Measurements from ENCODE around the gene TAF9. TPM values are rescaled to one million over a fixed set of nuclear protein-coding genes. Genes with fewer than 3 reads are reported as not detected.
A peak's percentile ranks its signal among the peaks of the same experiment; 100 is the strongest.

TAF9 gene
- total RNA-seq (10 to 100 TPM in 2 of 5 donors, 1 to 10 TPM in 3; 1.2 to 54.2 (median 8.5) TPM), polyA plus RNA-seq (10 to 100 TPM; 52.5 to 77.9 (median 64.4) TPM)
- long read RNA-seq, donor 1, transcript TAF9-201 (3 exons, 1,283 nt), result major isoform, 8 of 30 reads
- long read RNA-seq, donor 1, partial matches to known transcripts, result 18 of 30 reads
- long read RNA-seq, donor 1, other reads (novel, unspliced or antisense), result 0 of 30 reads
- long read RNA-seq, donor 2, transcript TAF9-201 (3 exons, 1,283 nt), result major isoform, 12 of 18 reads
- long read RNA-seq, donor 2, partial matches to known transcripts, result 0 of 18 reads
- long read RNA-seq, donor 2, other reads (novel, unspliced or antisense), result 0 of 18 reads
- long read RNA-seq, donor 3, transcript TAF9-201 (3 exons, 1,283 nt), result major isoform, 13 of 16 reads
- long read RNA-seq, donor 3, partial matches to known transcripts, result 0 of 16 reads
- long read RNA-seq, donor 3, other reads (novel, unspliced or antisense), result 0 of 16 reads
- long read RNA-seq, donor 4, partial matches to known transcripts, result 0 of 2 reads
- long read RNA-seq, donor 4, other reads (novel, unspliced or antisense), result 0 of 2 reads
- long read RNA-seq, donor 5, transcript TAF9-201 (3 exons, 1,283 nt), result major isoform, 26 of 52 reads
- long read RNA-seq, donor 5, partial matches to known transcripts, result 23 of 52 reads
- long read RNA-seq, donor 5, other reads (novel, unspliced or antisense), result 0 of 52 reads
- long read RNA-seq, donor 6, transcript TAF9-205 (2 exons, 1,331 nt), result minor isoform, 6 of 76 reads
- long read RNA-seq, donor 6, transcript TAF9-201 (3 exons, 1,283 nt), result major isoform, 58 of 76 reads
- long read RNA-seq, donor 6, partial matches to known transcripts, result 6 of 76 reads
- long read RNA-seq, donor 6, other reads (novel, unspliced or antisense), result 0 of 76 reads
- long read RNA-seq, donor 7, transcript TAF9-201 (3 exons, 1,283 nt), result major isoform, 29 of 38 reads
- long read RNA-seq, donor 7, transcript TAF9-205 (2 exons, 1,331 nt), result minor isoform, 6 of 38 reads
- long read RNA-seq, donor 7, partial matches to known transcripts, result 0 of 38 reads
- long read RNA-seq, donor 7, other reads (novel, unspliced or antisense), result 0 of 38 reads
- long read RNA-seq, donor 8, transcript TAF9-201 (3 exons, 1,283 nt), result major isoform, 20 of 24 reads
- long read RNA-seq, donor 8, partial matches to known transcripts, result 0 of 24 reads
- long read RNA-seq, donor 8, other reads (novel, unspliced or antisense), result 0 of 24 reads
- long read RNA-seq, donor 9, transcript TAF9-201 (3 exons, 1,283 nt), result major isoform, 22 of 25 reads
- long read RNA-seq, donor 9, partial matches to known transcripts, result 0 of 25 reads
- long read RNA-seq, donor 9, other reads (novel, unspliced or antisense), result 0 of 25 reads
- long read RNA-seq, donor 10, transcript TAF9-201 (3 exons, 1,283 nt), result major isoform, 14 of 27 reads
- long read RNA-seq, donor 10, partial matches to known transcripts, result 12 of 27 reads
- long read RNA-seq, donor 10, other reads (novel, unspliced or antisense), result 0 of 27 reads

GRCh38 chr5:69369340-69370121, at the start of gene TAF9, which contains the start of the genes AK6 and RAD17:
TAF9 (minus strand) TSS chr5:69369520; CDS start chr5:69365737, 3,783 bp downstream.
AK6 (minus strand) TSS chr5:69369520; CDS start chr5:69369490, 30 bp downstream.
RAD17 (plus strand) TSS chr5:69369818; CDS start chr5:69372209, 2,391 bp downstream.
- Histone ChIP-seq H3K9me3 (no peaks in the 10 kb centered on the region), H3K4me3 (peak within 1 kb of the TSS; percentile 64 to 95 (median 76)), H3K27ac (peak within 1 kb of the TSS; percentile 94 to 100 (median 95)), H3K36me3 (peaks cover 8 to 32% (median 31%) of the 10 kb centered on the region in 4 donors), H3K27me3 (no peaks in the 10 kb centered on the region), H3K4me1 (peaks cover 10 to 53% (median 34%) of the 10 kb centered on the region in 4 donors)
- intact Hi-C loops (cut with DNase I; ENCODE audit: low total_unique reads), result loop anchor here (10.0 kb wide), 1 partner anchor 275 kb away; the partner anchor contains the start of gene SLC30A5
- 0 to 1% (median 0%) methylated on average over 25 to 66 of the region's 66 CpGs for WGBS, 5 donors
- DNase-seq, result peak; percentile 93 to 98
- TF ChIP-seq EP300 (IDR thresholded peaks at IDR 0.05) (no peak), POLR2A (IDR thresholded peaks at IDR 0.05) (peak in 1 of 4 donors; percentile 19), CTCF (IDR thresholded peaks at IDR 0.05) (no peak), POLR2AphosphoS5 (IDR thresholded peaks at IDR 0.05) (peak; percentile 71 to 83 (median 81))

GRCh38 chr5:69418554-69418953, 49.2 kb upstream of the TAF9 start:
- Histone ChIP-seq H3K36me3 (peaks cover 0 to 26% (median 16%) of the 10 kb centered on the region in 4 donors), H3K27ac (peak overlapping the region in 1 of 5 donors; percentile 20), H3K4me3 (no peak overlapping the region), H3K27me3 (no peaks in the 10 kb centered on the region), H3K4me1 (peaks cover 0 to 8% (median 4%) of the 10 kb centered on the region in 4 donors), H3K9me3 (no peaks in the 10 kb centered on the region)
- intact Hi-C loops (cut with DNase I; ENCODE audit: low total_unique reads), result no loop called here
- TF ChIP-seq POLR2A (IDR thresholded peaks at IDR 0.05) (no peak), CTCF (IDR thresholded peaks at IDR 0.05) (no peak), POLR2AphosphoS5 (IDR thresholded peaks at IDR 0.05) (no peak), EP300 (IDR thresholded peaks at IDR 0.05) (no peak)
- no peak for DNase-seq
- 89 to 97% (median 91%) methylated on average over 3 of the region's 3 CpGs for WGBS, 5 donors

- Histone ChIP-seq H3K9me3 (no peaks in the 10 kb centered on the region), H3K27ac (peak overlapping the region in 3 of 5 donors; percentile 85 to 96 (median 91)), H3K4me3 (peak overlapping the region in 2 of 4 donors; percentile 66 to 70), H3K36me3 (peaks cover 0 to 43% (median 31%) of the 10 kb centered on the region in 4 donors), H3K27me3 (no peaks in the 10 kb centered on the region), H3K4me1 (peaks cover 0 to 8% (median 4%) of the 10 kb centered on the region in 4 donors)
- no peak for DNase-seq
- no peak for TF ChIP-seq POLR2AphosphoS5 (IDR thresholded peaks at IDR 0.05)
- TF ChIP-seq POLR2A (IDR thresholded peaks at IDR 0.05), result no peak
- TF ChIP-seq EP300 (IDR thresholded peaks at IDR 0.05), result no peak
- TF ChIP-seq CTCF (IDR thresholded peaks at IDR 0.05), result no peak
- intact Hi-C loops (cut with DNase I; ENCODE audit: low total_unique reads), result no loop called here
These were observed 47.4 kb upstream of the TAF9 start for GRCh38 chr5:69416699-69417098.

Data from stomach (tissue), 19 donors.